Measurements from ENCODE around the gene FAM117B.

GRCh38 chr2:202704248-202704647, 69.5 kb downstream of the FAM117B start:
- TF ChIP-seq CTCF (optimal IDR thresholded peaks at IDR 0.05 in 1 of 3, IDR thresholded peaks at IDR 0.05 in 1 of 3, conservative IDR thresholded peaks at IDR 0.05 in 1 of 3; ENCODE audit: extremely low read depth in 1 of 3, insufficient read depth in 2 of 3, low read length in 3 of 3) = no peak
- TF ChIP-seq EZH2 (IDR thresholded peaks at IDR 0.05; ENCODE audit: low read length) = no peak
